Activated naive CD4-positive, alpha-beta T cell treated with anti-CD3 and anti-CD28 coated beads, Interleukin-2, amount 50 U/mL, for 24 hours (primary cell): ENCODE measurements around the gene RRAS.
A peak's percentile ranks its signal among the peaks of the same experiment; 100 is the strongest.

Experiments used
- H3K27ac Mint-ChIP-seq: one replicate; pipeline ENCODE4 v1.8.0; 2021; ENCODE audit warnings: mild to moderate bottlenecking, mixed read lengths
- H3K27me3 Mint-ChIP-seq: one replicate; pipeline ENCODE4 v1.8.0; 2021; ENCODE audit warnings: mixed read lengths
- H3K36me3 Mint-ChIP-seq: one replicate; pipeline ENCODE4 v1.8.0; 2021; ENCODE audit warnings: mixed read lengths
- H3K4me1 Mint-ChIP-seq: one replicate; pipeline ENCODE4 v1.8.0; 2021; ENCODE audit warnings: mixed read lengths
- H3K4me3 Mint-ChIP-seq: one replicate; pipeline ENCODE4 v1.8.0; 2021; ENCODE audit warnings: mild to moderate bottlenecking, mixed read lengths
- H3K9me3 Mint-ChIP-seq: one replicate; pipeline ENCODE4 v1.8.0; 2021; ENCODE audit warnings: mixed read lengths

The RRAS gene

GRCh38 chr19:49663224-49663623, 23.3 kb upstream of the RRAS start:
- H3K4me1 Mint-ChIP-seq: peaks cover 42% of the 10 kb centered on the region
- no peak overlapping the region for H3K27ac Mint-ChIP-seq
- H3K36me3 Mint-ChIP-seq: no peaks in the 10 kb centered on the region
- H3K4me3 Mint-ChIP-seq: peak overlapping the region; percentile 97
- no peaks in the 10 kb centered on the region for H3K27me3 Mint-ChIP-seq
- H3K9me3 Mint-ChIP-seq: no peaks in the 10 kb centered on the region

- Mint-ChIP-seq H3K4me1 (peaks cover 37% of the 10 kb centered on the region), H3K27me3 (no peaks in the 10 kb centered on the region), H3K27ac (peak overlapping the region; percentile 12), H3K9me3 (no peaks in the 10 kb centered on the region), H3K36me3 (peaks cover 2% of the 10 kb centered on the region), H3K4me3 (no peak overlapping the region)
Measured at GRCh38 chr19:49662011-49662410, 22.1 kb upstream of the RRAS start.

- Mint-ChIP-seq H3K9me3 (no peaks in the 10 kb centered on the region), H3K36me3 (peaks cover 4% of the 10 kb centered on the region), H3K27me3 (no peaks in the 10 kb centered on the region), H3K4me1 (peaks cover 25% of the 10 kb centered on the region), H3K27ac (no peak overlapping the region), H3K4me3 (no peak overlapping the region)
Measured at GRCh38 chr19:49660338-49660961, 20.5 kb upstream of the RRAS start.

- H3K4me3 Mint-ChIP-seq: no peak overlapping the region
- H3K27me3 Mint-ChIP-seq: no peaks in the 10 kb centered on the region
- peaks cover 5% of the 10 kb centered on the region for H3K36me3 Mint-ChIP-seq
- no peaks in the 10 kb centered on the region for H3K9me3 Mint-ChIP-seq
- peaks cover 21% of the 10 kb centered on the region for H3K4me1 Mint-ChIP-seq
- H3K27ac Mint-ChIP-seq: peak overlapping the region; percentile 65
Measured at GRCh38 chr19:49658566-49659442, 18.9 kb upstream of the RRAS start.

- H3K4me1 Mint-ChIP-seq: peaks cover 17% of the 10 kb centered on the region
- H3K4me3 Mint-ChIP-seq: no peak overlapping the region
- H3K27ac Mint-ChIP-seq: no peak overlapping the region
- H3K36me3 Mint-ChIP-seq: peaks cover 5% of the 10 kb centered on the region
- no peaks in the 10 kb centered on the region for H3K9me3 Mint-ChIP-seq
- no peaks in the 10 kb centered on the region for H3K27me3 Mint-ChIP-seq
Measured at GRCh38 chr19:49658139-49658517, 18.2 kb upstream of the RRAS start.

- H3K4me3 Mint-ChIP-seq: no peak overlapping the region
- no peaks in the 10 kb centered on the region for H3K9me3 Mint-ChIP-seq
- peaks cover 12% of the 10 kb centered on the region for H3K4me1 Mint-ChIP-seq
- peak overlapping the region; percentile 62 for H3K27ac Mint-ChIP-seq
- H3K27me3 Mint-ChIP-seq: no peaks in the 10 kb centered on the region
- H3K36me3 Mint-ChIP-seq: peaks cover 5% of the 10 kb centered on the region
Measured at GRCh38 chr19:49657493-49658138, 17.7 kb upstream of the RRAS start.

- Mint-ChIP-seq H3K4me1 (peaks cover 10% of the 10 kb centered on the region), H3K27ac (no peak overlapping the region), H3K36me3 (peaks cover 5% of the 10 kb centered on the region), H3K9me3 (no peaks in the 10 kb centered on the region), H3K27me3 (no peaks in the 10 kb centered on the region), H3K4me3 (no peak overlapping the region)
Measured at GRCh38 chr19:49656456-49657109, 16.6 kb upstream of the RRAS start.

GRCh38 chr19:49655570-49656455, 15.9 kb upstream of the RRAS start:
- Mint-ChIP-seq H3K4me3 (no peak overlapping the region), H3K9me3 (no peaks in the 10 kb centered on the region), H3K27ac (no peak overlapping the region), H3K27me3 (no peaks in the 10 kb centered on the region), H3K4me1 (peaks cover 10% of the 10 kb centered on the region), H3K36me3 (peaks cover 5% of the 10 kb centered on the region)

GRCh38 chr19:49654581-49654980, 14.6 kb upstream of the RRAS start:
- H3K36me3 Mint-ChIP-seq: peaks cover 5% of the 10 kb centered on the region
- no peaks in the 10 kb centered on the region for H3K27me3 Mint-ChIP-seq

GRCh38 chr19:49653466-49653806, 13.5 kb upstream of the RRAS start:
- H3K27ac Mint-ChIP-seq: no peak overlapping the region

More at GRCh38 chr19:49654581-49654980, 14.6 kb upstream of the RRAS start:
- Mint-ChIP-seq H3K4me1 (peaks cover 6% of the 10 kb centered on the region), H3K27ac (no peak overlapping the region), H3K9me3 (no peaks in the 10 kb centered on the region), H3K4me3 (no peak overlapping the region)

GRCh38 chr19:49652551-49653465, 12.9 kb upstream of the RRAS start:
- peaks cover 5% of the 10 kb centered on the region for H3K36me3 Mint-ChIP-seq
- H3K9me3 Mint-ChIP-seq: no peaks in the 10 kb centered on the region

More at GRCh38 chr19:49653466-49653806, 13.5 kb upstream of the RRAS start:
- Mint-ChIP-seq H3K4me3 (no peak overlapping the region), H3K4me1 (peaks cover 6% of the 10 kb centered on the region), H3K27me3 (no peaks in the 10 kb centered on the region), H3K9me3 (no peaks in the 10 kb centered on the region), H3K36me3 (peaks cover 5% of the 10 kb centered on the region)

GRCh38 chr19:49651820-49652550, 12.0 kb upstream of the RRAS start:
- no peaks in the 10 kb centered on the region for H3K9me3 Mint-ChIP-seq
- H3K27me3 Mint-ChIP-seq: no peaks in the 10 kb centered on the region
- H3K4me3 Mint-ChIP-seq: no peak overlapping the region
- H3K4me1 Mint-ChIP-seq: peaks cover 6% of the 10 kb centered on the region
- H3K27ac Mint-ChIP-seq: no peak overlapping the region
- H3K36me3 Mint-ChIP-seq: peaks cover 3% of the 10 kb centered on the region

More at GRCh38 chr19:49652551-49653465, 12.9 kb upstream of the RRAS start:
- Mint-ChIP-seq H3K4me3 (no peak overlapping the region), H3K27me3 (no peaks in the 10 kb centered on the region), H3K4me1 (peaks cover 6% of the 10 kb centered on the region), H3K27ac (no peak overlapping the region)

GRCh38 chr19:49651029-49651819, 11.3 kb upstream of the RRAS start:
- H3K9me3 Mint-ChIP-seq: no peaks in the 10 kb centered on the region
- peaks cover 6% of the 10 kb centered on the region for H3K4me1 Mint-ChIP-seq
- no peak overlapping the region for H3K4me3 Mint-ChIP-seq
- peaks cover 3% of the 10 kb centered on the region for H3K36me3 Mint-ChIP-seq
- H3K27me3 Mint-ChIP-seq: no peaks in the 10 kb centered on the region
- no peak overlapping the region for H3K27ac Mint-ChIP-seq
